Astrocyte (in vitro differentiated cells and primary cell): ENCODE measurements around the gene RHD. TPM values are rescaled to one million over a fixed set of nuclear protein-coding genes. Genes with fewer than 3 reads are reported as not detected.

Source experiments
- DNase-seq: peaks from one replicate; pipeline ENCODE4 v3.0.0-alpha.2; 2010; ENCODE audit warnings: low read depth
- FAIRE-seq: peaks from 2 replicates; lab custom pipeline; 2011; peaks lifted over from hg19 to GRCh38; lab: Jason Lieb, UNC
- H2AFZ ChIP-seq: 2 replicates; pipeline ENCODE4 v1.6.0; 2012; ENCODE audit warnings: low read depth, low read length, inconsistent platforms
- H3K27ac ChIP-seq: 2 replicates; pipeline ENCODE4 v1.5.1; 2011; ENCODE audit warnings: low read depth, low read length, inconsistent platforms
- H3K27me3 ChIP-seq: 2 replicates; pipeline ENCODE4 v1.6.0; 2011; ENCODE audit warnings: low read length, inconsistent platforms; ENCODE audit not compliant: insufficient read depth
- H3K36me3 ChIP-seq: 2 replicates; pipeline ENCODE4 v1.5.1; 2011; ENCODE audit warnings: low read length, inconsistent platforms; ENCODE audit not compliant: insufficient read depth
- H3K4me1 ChIP-seq: 2 replicates; pipeline ENCODE4 v1.5.1; 2011; ENCODE audit warnings: low read length, inconsistent platforms; ENCODE audit not compliant: insufficient read depth
- H3K4me2 ChIP-seq: 2 replicates; pipeline ENCODE4 v1.6.0; 2012; ENCODE audit warnings: low read length, inconsistent platforms
- H3K4me3 ChIP-seq: 2 replicates; pipeline ENCODE4 v1.5.1; 2011; ENCODE audit warnings: low read depth, mild to moderate bottlenecking, low read length, inconsistent platforms; ENCODE audit not compliant: insufficient read depth
- H3K79me2 ChIP-seq: 2 replicates; pipeline ENCODE4 v1.6.0; 2012; ENCODE audit warnings: mild to moderate bottlenecking, low read length, inconsistent platforms; ENCODE audit not compliant: insufficient read depth
- H3K9ac ChIP-seq: 2 replicates; pipeline ENCODE4 v1.6.0; 2012; ENCODE audit warnings: mild to moderate bottlenecking, low read length, inconsistent platforms
- H3K9me3 ChIP-seq: 2 replicates; pipeline ENCODE4 v1.5.1; 2012; ENCODE audit warnings: low read depth, mild to moderate bottlenecking, low read length, inconsistent platforms; ENCODE audit not compliant: insufficient read depth
- H4K20me1 ChIP-seq: 2 replicates; pipeline ENCODE4 v1.6.0; 2012; ENCODE audit warnings: low read length, inconsistent platforms; ENCODE audit not compliant: insufficient read depth
- H3K27ac Mint-ChIP-seq: one replicate; pipeline ENCODE4 v1.8.0; 2021; ENCODE audit warnings: mild to moderate bottlenecking, mixed read lengths; ENCODE audit not compliant: unreplicated experiment
- H3K27me3 Mint-ChIP-seq: one replicate; pipeline ENCODE4 v1.8.0; 2021; ENCODE audit warnings: low read depth, mixed read lengths; ENCODE audit not compliant: unreplicated experiment
- H3K36me3 Mint-ChIP-seq: one replicate; pipeline ENCODE4 v1.8.0; 2021; ENCODE audit warnings: low read depth, mixed read lengths; ENCODE audit not compliant: unreplicated experiment
- H3K4me1 Mint-ChIP-seq: one replicate; pipeline ENCODE4 v1.8.0; 2021; ENCODE audit warnings: low read depth, mixed read lengths; ENCODE audit not compliant: unreplicated experiment
- H3K4me3 Mint-ChIP-seq: one replicate; pipeline ENCODE4 v1.8.0; 2021; ENCODE audit warnings: mild to moderate bottlenecking, moderate library complexity, mixed read lengths; ENCODE audit not compliant: unreplicated experiment
- H3K9me3 Mint-ChIP-seq: one replicate; pipeline ENCODE4 v1.8.0; 2021; ENCODE audit warnings: mild to moderate bottlenecking, mixed read lengths; ENCODE audit not compliant: unreplicated experiment
- EZH2 ChIP-seq: IDR thresholded peaks from 2 replicates; pipeline ENCODE4 v1.6.1; 2012; ENCODE audit warnings: mild to moderate bottlenecking, low read length, inconsistent platforms; ENCODE audit not compliant: insufficient read depth
- total RNA-seq: library from RNA; stranded (reverse); gene quantifications from 2 replicates; pipeline ENCODE4 v1.2.1, GENCODE V29; 2021
- TF ChIP-seq, protein P1 (sequence below): IDR thresholded peaks from 2 replicates; pipeline ENCODE4 v1.5.1; 2011; ENCODE audit warnings: low read depth, mild to moderate bottlenecking, inconsistent platforms, low read length, moderate library complexity; ENCODE audit not compliant: insufficient read depth

Gene RHD
- total RNA-seq, 1 donor from 2014 or later: not detected

DNA sequence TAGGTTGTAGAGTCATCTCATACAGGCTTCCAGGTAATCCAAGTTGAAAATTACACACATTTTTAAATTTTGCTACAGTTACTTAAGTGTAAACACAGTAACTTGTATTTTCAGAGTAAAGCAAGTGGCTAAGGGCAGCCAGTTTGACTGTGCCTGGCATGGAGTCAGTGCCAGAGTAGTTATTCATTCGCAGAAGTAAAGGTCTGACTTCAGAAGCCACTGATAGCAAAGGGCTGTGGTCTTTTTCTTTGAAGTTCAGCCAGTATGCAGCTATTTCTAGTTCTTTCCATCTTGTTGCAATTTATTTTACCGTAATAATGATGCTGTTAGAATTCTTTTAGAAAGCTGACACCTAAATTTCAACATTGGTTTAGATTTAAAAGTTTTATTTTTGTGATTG is 75.2 kb downstream of the RHD start:
- H3K27me3 ChIP-seq: no peaks in the 10 kb centered on the region
- Mint-ChIP-seq H3K27me3 (no peaks in the 10 kb centered on the region), H3K4me1 (peaks cover 18% of the 10 kb centered on the region), H3K27ac (no peak overlapping the region), H3K36me3 (peaks cover 11% of the 10 kb centered on the region), H3K9me3 (no peaks in the 10 kb centered on the region), H3K4me3 (no peak overlapping the region)
- no peaks in the 10 kb centered on the region for H3K9me3 ChIP-seq
- peaks cover 24% of the 10 kb centered on the region for H4K20me1 ChIP-seq
- TF ChIP-seq, protein P1, sequence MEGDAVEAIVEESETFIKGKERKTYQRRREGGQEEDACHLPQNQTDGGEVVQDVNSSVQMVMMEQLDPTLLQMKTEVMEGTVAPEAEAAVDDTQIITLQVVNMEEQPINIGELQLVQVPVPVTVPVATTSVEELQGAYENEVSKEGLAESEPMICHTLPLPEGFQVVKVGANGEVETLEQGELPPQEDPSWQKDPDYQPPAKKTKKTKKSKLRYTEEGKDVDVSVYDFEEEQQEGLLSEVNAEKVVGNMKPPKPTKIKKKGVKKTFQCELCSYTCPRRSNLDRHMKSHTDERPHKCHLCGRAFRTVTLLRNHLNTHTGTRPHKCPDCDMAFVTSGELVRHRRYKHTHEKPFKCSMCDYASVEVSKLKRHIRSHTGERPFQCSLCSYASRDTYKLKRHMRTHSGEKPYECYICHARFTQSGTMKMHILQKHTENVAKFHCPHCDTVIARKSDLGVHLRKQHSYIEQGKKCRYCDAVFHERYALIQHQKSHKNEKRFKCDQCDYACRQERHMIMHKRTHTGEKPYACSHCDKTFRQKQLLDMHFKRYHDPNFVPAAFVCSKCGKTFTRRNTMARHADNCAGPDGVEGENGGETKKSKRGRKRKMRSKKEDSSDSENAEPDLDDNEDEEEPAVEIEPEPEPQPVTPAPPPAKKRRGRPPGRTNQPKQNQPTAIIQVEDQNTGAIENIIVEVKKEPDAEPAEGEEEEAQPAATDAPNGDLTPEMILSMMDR: no peak
- TF ChIP-seq EZH2: no peak
- peaks cover 8% of the 10 kb centered on the region for H3K4me1 ChIP-seq
- no peak overlapping the region for H3K9ac ChIP-seq
- H3K27ac ChIP-seq: no peak overlapping the region
- FAIRE-seq: no peak
- H3K4me3 ChIP-seq: no peak overlapping the region
- H3K79me2 ChIP-seq: peaks cover 45% of the 10 kb centered on the region
- H3K36me3 ChIP-seq: no peaks in the 10 kb centered on the region
- no peak overlapping the region for H3K4me2 ChIP-seq
- DNase-seq: no peak
- H2AFZ ChIP-seq: no peak overlapping the region

DNA sequence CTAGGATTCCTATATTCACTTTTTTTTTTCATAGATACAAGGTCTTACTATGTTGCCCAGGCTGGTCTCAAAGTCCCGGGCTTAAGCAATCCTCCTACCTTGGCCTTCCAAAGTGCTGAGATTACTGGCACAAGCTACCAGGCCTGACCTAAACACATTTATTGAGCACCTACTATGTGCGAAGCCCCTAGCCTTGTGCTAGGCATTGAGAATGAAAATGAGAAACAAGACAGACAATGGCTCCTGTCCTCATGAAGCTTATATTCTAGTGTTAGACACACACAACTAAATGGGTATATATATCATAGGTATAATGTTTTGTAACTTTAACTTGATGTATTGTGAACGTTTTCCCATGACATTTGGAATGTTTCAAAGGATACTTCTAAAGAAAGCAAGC is 77.3 kb downstream of the RHD start:
- Mint-ChIP-seq H3K4me1 (peaks cover 5% of the 10 kb centered on the region), H3K4me3 (no peak overlapping the region), H3K27ac (no peak overlapping the region), H3K36me3 (peaks cover 11% of the 10 kb centered on the region), H3K27me3 (no peaks in the 10 kb centered on the region), H3K9me3 (no peaks in the 10 kb centered on the region)
- Histone ChIP-seq H3K27ac (no peak overlapping the region), H4K20me1 (peaks cover 11% of the 10 kb centered on the region), H3K4me3 (no peak overlapping the region), H2AFZ (no peak overlapping the region), H3K36me3 (peaks cover 2% of the 10 kb centered on the region), H3K4me2 (no peak overlapping the region), H3K9me3 (no peaks in the 10 kb centered on the region), H3K4me1 (no peaks in the 10 kb centered on the region), H3K9ac (no peak overlapping the region), H3K79me2 (peaks cover 33% of the 10 kb centered on the region), H3K27me3 (no peaks in the 10 kb centered on the region)
- FAIRE-seq (no peak), DNase-seq (no peak)
- TF ChIP-seq, protein P1: no peak
- no peak for TF ChIP-seq EZH2

DNA sequence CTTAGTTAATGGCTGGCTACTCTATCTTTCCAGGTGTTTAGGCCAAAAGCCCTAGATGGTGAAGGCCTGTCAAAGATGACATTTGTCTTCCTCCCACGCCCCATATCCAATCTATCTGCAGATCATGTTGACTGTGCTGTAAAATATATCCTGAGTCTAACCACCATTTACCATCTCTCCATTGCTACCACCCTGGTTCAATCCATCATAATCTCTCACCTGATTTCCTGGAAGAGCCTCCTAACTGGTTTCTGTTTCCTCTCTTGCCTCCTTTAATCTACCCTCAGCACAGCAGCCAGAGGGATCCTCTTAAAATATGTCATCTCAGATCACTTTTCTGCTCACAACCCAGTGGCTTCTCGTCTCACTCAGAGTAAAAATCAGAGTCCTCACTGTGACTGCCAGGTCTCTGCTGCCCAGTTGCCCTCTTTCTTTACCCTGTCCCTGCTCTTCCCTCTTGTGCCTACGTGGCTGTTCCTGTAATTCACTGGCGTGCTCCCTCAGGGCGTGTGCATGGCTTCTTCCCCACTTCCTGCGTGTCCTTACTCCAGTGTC is 83.6 kb downstream of the RHD start:
- Histone ChIP-seq H2AFZ (no peak overlapping the region), H3K36me3 (peaks cover 23% of the 10 kb centered on the region), H3K9ac (no peak overlapping the region), H3K27ac (no peak overlapping the region), H4K20me1 (peaks cover 9% of the 10 kb centered on the region), H3K79me2 (peaks cover 3% of the 10 kb centered on the region), H3K27me3 (no peaks in the 10 kb centered on the region), H3K4me2 (no peak overlapping the region), H3K4me3 (no peak overlapping the region), H3K9me3 (no peaks in the 10 kb centered on the region), H3K4me1 (peaks cover 4% of the 10 kb centered on the region)
- peaks cover 22% of the 10 kb centered on the region for H3K36me3 Mint-ChIP-seq
- H3K9me3 Mint-ChIP-seq: no peaks in the 10 kb centered on the region
- no peak overlapping the region for H3K27ac Mint-ChIP-seq
- TF ChIP-seq EZH2: no peak
- TF ChIP-seq, protein P1: no peak
- DNase-seq (no peak), FAIRE-seq (no peak)
- peaks cover 3% of the 10 kb centered on the region for H3K4me1 Mint-ChIP-seq
- no peak overlapping the region for H3K4me3 Mint-ChIP-seq
- H3K27me3 Mint-ChIP-seq: no peaks in the 10 kb centered on the region
